ENCODE data around the gene PPM1E.

DNA sequence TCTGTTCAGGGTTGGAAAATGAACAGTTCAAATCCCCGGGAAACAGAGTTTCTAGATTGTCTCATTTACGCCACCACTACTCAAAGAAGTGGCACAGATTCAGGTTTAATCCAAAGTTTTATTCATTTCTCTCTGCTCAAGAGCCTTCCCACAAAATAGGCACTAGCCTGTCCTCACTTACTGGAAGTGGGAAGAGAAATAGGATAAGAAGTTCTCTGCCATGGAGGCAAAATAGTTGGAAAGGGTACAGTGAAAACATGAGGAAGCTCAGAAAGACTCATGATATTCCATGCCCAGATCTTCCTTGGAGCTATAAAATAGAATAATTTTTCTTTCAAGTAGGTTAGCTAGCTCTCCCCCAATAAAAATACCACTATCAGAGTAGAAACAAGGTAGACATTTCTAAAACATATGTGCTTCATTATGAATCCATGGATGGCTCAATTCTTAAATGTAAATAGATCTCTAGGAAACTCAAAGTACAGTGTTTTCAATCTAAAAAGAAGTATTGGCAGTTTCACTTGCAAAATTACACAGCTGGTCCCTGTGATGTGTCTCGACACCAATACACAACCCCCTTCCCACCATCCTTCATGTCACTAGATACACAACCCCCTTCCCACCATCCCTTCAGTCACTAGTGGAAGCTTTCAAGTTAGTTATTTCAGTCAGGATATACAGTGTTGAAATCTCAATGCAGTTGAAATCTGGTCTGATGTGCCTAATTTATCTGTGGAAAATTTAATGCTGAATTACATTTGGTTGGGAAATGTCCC, 225.2 kb downstream of the PPM1E start:
- TF ChIP-seq, protein P1, sequence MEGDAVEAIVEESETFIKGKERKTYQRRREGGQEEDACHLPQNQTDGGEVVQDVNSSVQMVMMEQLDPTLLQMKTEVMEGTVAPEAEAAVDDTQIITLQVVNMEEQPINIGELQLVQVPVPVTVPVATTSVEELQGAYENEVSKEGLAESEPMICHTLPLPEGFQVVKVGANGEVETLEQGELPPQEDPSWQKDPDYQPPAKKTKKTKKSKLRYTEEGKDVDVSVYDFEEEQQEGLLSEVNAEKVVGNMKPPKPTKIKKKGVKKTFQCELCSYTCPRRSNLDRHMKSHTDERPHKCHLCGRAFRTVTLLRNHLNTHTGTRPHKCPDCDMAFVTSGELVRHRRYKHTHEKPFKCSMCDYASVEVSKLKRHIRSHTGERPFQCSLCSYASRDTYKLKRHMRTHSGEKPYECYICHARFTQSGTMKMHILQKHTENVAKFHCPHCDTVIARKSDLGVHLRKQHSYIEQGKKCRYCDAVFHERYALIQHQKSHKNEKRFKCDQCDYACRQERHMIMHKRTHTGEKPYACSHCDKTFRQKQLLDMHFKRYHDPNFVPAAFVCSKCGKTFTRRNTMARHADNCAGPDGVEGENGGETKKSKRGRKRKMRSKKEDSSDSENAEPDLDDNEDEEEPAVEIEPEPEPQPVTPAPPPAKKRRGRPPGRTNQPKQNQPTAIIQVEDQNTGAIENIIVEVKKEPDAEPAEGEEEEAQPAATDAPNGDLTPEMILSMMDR (conservative IDR thresholded peaks at IDR 0.05; ENCODE audit: low read depth, low read length): no peak
- no peak for TF ChIP-seq MAFK (IDR thresholded peaks at IDR 0.05; ENCODE audit: low read depth, low read length)
- TF ChIP-seq POLR2A (IDR thresholded peaks at IDR 0.05; ENCODE audit: low read depth, low read length): no peak
- TF ChIP-seq RFX5 (IDR thresholded peaks at IDR 0.05; ENCODE audit: low read depth, low read length): no peak
- no peak for TF ChIP-seq CEBPB (IDR thresholded peaks at IDR 0.05; ENCODE audit: low read depth, low read length)

Measured in IMR-90 (cell line).